Measurements from ENCODE around the gene SLC16A6.

- TF ChIP-seq POLR2AphosphoS5 (IDR thresholded peaks at IDR 0.05; ENCODE audit: low read depth, low read length), result no peak
- no peak for TF ChIP-seq POLR2A (IDR thresholded peaks at IDR 0.05; ENCODE audit: low read depth, low read length)
Measured at GRCh38 chr17:68326681-68327080, 35.8 kb upstream of the SLC16A6 start.

Data from GM12892 (cell line).